ENCODE measurements around the gene DNAH9.

Gene DNAH9

GRCh38 chr17:11848330-11848729 is 250.1 kb downstream of the DNAH9 start:
- DNase-seq, result no peak
- H3K27me3 ChIP-seq, result no peaks in the 10 kb centered on the region
- H3K36me3 ChIP-seq, result no peaks in the 10 kb centered on the region
- no peaks in the 10 kb centered on the region for H3K4me1 ChIP-seq
- TF ChIP-seq CTCF (IDR thresholded peaks at IDR 0.05; ENCODE audit: low read depth, low read length), result no peak
- H3K9me3 ChIP-seq, result no peaks in the 10 kb centered on the region
- no peak overlapping the region for H3K4me3 ChIP-seq (ENCODE audit: low read depth, low read length)

GRCh38 chr17:11852231-11852630 is 254.0 kb downstream of the DNAH9 start:
- Histone ChIP-seq H3K36me3 (no peaks in the 10 kb centered on the region), H3K9me3 (no peaks in the 10 kb centered on the region), H3K4me1 (no peaks in the 10 kb centered on the region), H3K4me3 (ENCODE audit: low read depth, low read length) (no peak overlapping the region), H3K27me3 (no peaks in the 10 kb centered on the region)
- DNase-seq, result no peak
- no peak for TF ChIP-seq CTCF (IDR thresholded peaks at IDR 0.05; ENCODE audit: low read depth, low read length)

- Histone ChIP-seq H3K4me1 (no peaks in the 10 kb centered on the region), H3K27me3 (no peaks in the 10 kb centered on the region), H3K36me3 (no peaks in the 10 kb centered on the region), H3K4me3 (ENCODE audit: low read depth, low read length) (no peak overlapping the region), H3K9me3 (no peaks in the 10 kb centered on the region)
- DNase-seq, result no peak
- TF ChIP-seq CTCF (IDR thresholded peaks at IDR 0.05; ENCODE audit: low read depth, low read length), result no peak
Observed at GRCh38 chr17:11852912-11853311, 254.6 kb downstream of the DNAH9 start.

- DNase-seq, result no peak
- Histone ChIP-seq H3K9me3 (no peaks in the 10 kb centered on the region), H3K27me3 (no peaks in the 10 kb centered on the region), H3K4me1 (no peaks in the 10 kb centered on the region), H3K4me3 (ENCODE audit: low read depth, low read length) (no peak overlapping the region), H3K36me3 (no peaks in the 10 kb centered on the region)
- TF ChIP-seq CTCF (IDR thresholded peaks at IDR 0.05; ENCODE audit: low read depth, low read length), result no peak
Observed at GRCh38 chr17:11853321-11854151, 255.3 kb downstream of the DNAH9 start.

GRCh38 chr17:11855306-11855705 is 257.0 kb downstream of the DNAH9 start:
- no peaks in the 10 kb centered on the region for H3K36me3 ChIP-seq
- H3K9me3 ChIP-seq, result no peaks in the 10 kb centered on the region
- no peaks in the 10 kb centered on the region for H3K27me3 ChIP-seq
- H3K4me1 ChIP-seq, result no peaks in the 10 kb centered on the region
- TF ChIP-seq CTCF (IDR thresholded peaks at IDR 0.05; ENCODE audit: low read depth, low read length), result no peak
- no peak overlapping the region for H3K4me3 ChIP-seq (ENCODE audit: low read depth, low read length)
- no peak for DNase-seq

GRCh38 chr17:11857006-11857405 is 258.7 kb downstream of the DNAH9 start:
- DNase-seq, result no peak
- no peak for TF ChIP-seq CTCF (IDR thresholded peaks at IDR 0.05; ENCODE audit: low read depth, low read length)
- Histone ChIP-seq H3K4me1 (no peaks in the 10 kb centered on the region), H3K4me3 (ENCODE audit: low read depth, low read length) (no peak overlapping the region), H3K27me3 (no peaks in the 10 kb centered on the region), H3K36me3 (no peaks in the 10 kb centered on the region), H3K9me3 (no peaks in the 10 kb centered on the region)

Data from BE2C (cell line).